Kidney (tissue), 14 donors: ENCODE measurements around the gene EFHD2. TPM values are rescaled to one million over a fixed set of nuclear protein-coding genes. Genes with fewer than 3 reads are reported as not detected.

ENCODE experiments used
- DNase-seq, 5 donors: peaks; one replicate each; pipeline ENCODE4 v3.0.0-alpha.2; 2013 to 2020
- FAIRE-seq: peaks from 2 replicates; lab custom pipeline; 2012; peaks lifted over from hg19 to GRCh38; lab: Jason Lieb, UNC
- H3K27ac ChIP-seq, 2 donors: one replicate each; pipeline ENCODE4 v1.7.0; 2013; ENCODE audit warnings: low read depth in 2 of 2, low read length in 2 of 2, inconsistent platforms in 1 of 2
- H3K27me3 ChIP-seq: one replicate; pipeline ENCODE4 v1.7.1; 2013; ENCODE audit warnings: low read length, inconsistent platforms; ENCODE audit not compliant: control insufficient read depth, insufficient read depth
- H3K36me3 ChIP-seq, 3 donors: one replicate each; pipeline versions ENCODE4 v1.7.0 to v1.7.1; 2013; ENCODE audit warnings: low read length in 3 of 3, control low read depth in 1 of 3, inconsistent platforms in 1 of 3; ENCODE audit not compliant: insufficient read depth in 3 of 3, control insufficient read depth in 2 of 3
- H3K4me1 ChIP-seq, 3 donors: one replicate each; pipeline versions ENCODE4 v1.7.0 to v1.7.1; 2013; ENCODE audit warnings: low read length in 3 of 3, inconsistent platforms in 1 of 3, low read depth in 1 of 3; ENCODE audit not compliant: control insufficient read depth in 2 of 3, insufficient read depth in 2 of 3
- H3K4me3 ChIP-seq, 3 donors: one replicate each; pipeline versions ENCODE4 v1.7.0 to v1.8.1; 2013; ENCODE audit warnings: low read length in 3 of 3, control low read depth in 1 of 3, inconsistent platforms in 1 of 3
- H3K9ac ChIP-seq, 3 donors: one replicate each; pipeline versions ENCODE4 v1.7.0 to v1.7.1; 2013; ENCODE audit warnings: low read length in 3 of 3, control low read depth in 1 of 3, inconsistent platforms in 1 of 3
- H3K9me3 ChIP-seq, 3 donors: one replicate each; pipeline versions ENCODE4 v1.7.0 to v1.7.1; 2013; ENCODE audit warnings: low read length in 3 of 3, control low read depth in 1 of 3, inconsistent platforms in 1 of 3; ENCODE audit not compliant: control insufficient read depth in 2 of 3, insufficient read depth in 1 of 3
- CTCF ChIP-seq: IDR thresholded peaks from 3 replicates; pipeline ENCODE4 v1.5.1; 2012; ENCODE audit warnings: mild to moderate bottlenecking, moderate library complexity, borderline replicate concordance; ENCODE audit not compliant: insufficient read depth; ENCODE audit errors: extremely low read depth
- intact Hi-C: fragments of 100-400 bp; cut with DNase I; formaldehyde crosslinking; loops from one replicate; pipeline ENCODE4 v1.11.1; 2022
- polyA plus RNA-seq: library from polyadenylated mRNA; stranded (reverse); fragments of 350-450 nt; fragmentation: Illumina TruSeq; extraction: RNeasy Lipid Tissue Mini Kit (QIAGEN cat#74804); gene quantifications from one replicate; pipeline ENCODE4 v1.2.3, GENCODE V29; 2014; ENCODE audit warnings: low read depth, low replicate concordance; ENCODE audit not compliant: insufficient read depth
- total RNA-seq: library from RNA; stranded (reverse); fragmentation: NEBNext Ultra II Directional; extraction: Animal tissue kit (Norgen Biotek cat#: 25700); gene quantifications from one replicate; pipeline ENCODE4 v1.2.1, GENCODE V29; 2021
- donor health status: control.
- donor health status: control.
- donor health status: control.
- donor health status: control.
- donor health status: control.
- donor health status: DM: yes; HTN: yes; CAD: no.
- donor health status: Normal renal cell carcinoma (clear cell type).

EFHD2 gene
- total and polyA plus RNA-seq, 2 donors from 2014 or later: 20.2 to 37.5 TPM

- intact Hi-C loops: no loop called here
- Histone ChIP-seq H3K4me1 (no peaks in the 10 kb centered on the region), H3K9ac (no peak overlapping the region), H3K9me3 (no peaks in the 10 kb centered on the region), H3K27ac (no peak overlapping the region), H3K27me3 (no peaks in the 10 kb centered on the region), H3K36me3 (no peaks in the 10 kb centered on the region), H3K4me3 (no peak overlapping the region)
- DNase-seq: no peak
- no peak for TF ChIP-seq CTCF
- no peak for FAIRE-seq
Observed at GRCh38 chr1:15443281-15443680, 33.6 kb downstream of the EFHD2 start.

GRCh38 chr1:15444468-15445389, 35.0 kb downstream of the EFHD2 start:
- Histone ChIP-seq H3K36me3 (no peaks in the 10 kb centered on the region), H3K4me1 (no peaks in the 10 kb centered on the region), H3K4me3 (no peak overlapping the region), H3K27ac (no peak overlapping the region), H3K9me3 (no peaks in the 10 kb centered on the region), H3K9ac (no peak overlapping the region), H3K27me3 (no peaks in the 10 kb centered on the region)
- no peak for TF ChIP-seq CTCF
- intact Hi-C loops: no loop called here
- FAIRE-seq (no peak), DNase-seq (no peak)

DNA sequence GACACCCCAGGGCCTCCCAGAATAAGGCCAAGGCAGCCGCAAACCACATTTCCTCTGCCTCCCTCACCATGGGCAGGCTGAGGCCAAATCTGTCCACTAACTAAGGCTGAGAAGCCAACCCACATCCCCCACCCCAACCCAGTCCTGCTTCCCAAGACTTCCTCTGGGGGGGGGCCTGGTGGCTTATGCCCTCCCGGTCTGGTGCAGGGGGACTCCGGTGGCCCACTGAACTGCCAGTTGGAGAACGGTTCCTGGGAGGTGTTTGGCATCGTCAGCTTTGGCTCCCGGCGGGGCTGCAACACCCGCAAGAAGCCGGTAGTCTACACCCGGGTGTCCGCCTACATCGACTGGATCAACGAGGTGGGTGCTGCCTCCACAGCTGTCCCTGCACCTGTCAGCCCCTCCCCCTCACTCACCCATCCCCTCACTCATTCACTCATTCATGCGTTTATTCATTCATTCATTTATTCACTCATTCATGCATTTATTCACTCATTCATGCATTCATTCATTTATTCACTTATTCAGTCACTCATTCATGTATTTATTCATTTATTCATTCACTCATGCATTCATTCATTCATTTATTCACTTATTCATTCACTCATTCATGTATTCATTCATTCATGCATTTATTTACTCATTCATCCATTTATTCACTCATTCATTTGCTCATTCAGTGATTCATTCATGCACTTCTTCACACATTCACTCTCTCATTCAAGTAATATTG, 35.9 kb downstream of the EFHD2 start:
- Histone ChIP-seq H3K27me3 (no peaks in the 10 kb centered on the region), H3K9ac (no peak overlapping the region), H3K27ac (no peak overlapping the region), H3K4me3 (no peak overlapping the region), H3K4me1 (no peaks in the 10 kb centered on the region), H3K9me3 (no peaks in the 10 kb centered on the region), H3K36me3 (no peaks in the 10 kb centered on the region)
- TF ChIP-seq CTCF: no peak
- no peak for DNase-seq
- intact Hi-C loops: no loop called here
- no peak for FAIRE-seq
